Measurements from ENCODE around the gene KIAA0319L. TPM values are rescaled to one million over a fixed set of nuclear protein-coding genes. Genes with fewer than 3 reads are reported as not detected.

Gene KIAA0319L
- total RNA-seq, 4 donors from 2014 or later = 91.7 to 112 (median 97.6) TPM

DNA sequence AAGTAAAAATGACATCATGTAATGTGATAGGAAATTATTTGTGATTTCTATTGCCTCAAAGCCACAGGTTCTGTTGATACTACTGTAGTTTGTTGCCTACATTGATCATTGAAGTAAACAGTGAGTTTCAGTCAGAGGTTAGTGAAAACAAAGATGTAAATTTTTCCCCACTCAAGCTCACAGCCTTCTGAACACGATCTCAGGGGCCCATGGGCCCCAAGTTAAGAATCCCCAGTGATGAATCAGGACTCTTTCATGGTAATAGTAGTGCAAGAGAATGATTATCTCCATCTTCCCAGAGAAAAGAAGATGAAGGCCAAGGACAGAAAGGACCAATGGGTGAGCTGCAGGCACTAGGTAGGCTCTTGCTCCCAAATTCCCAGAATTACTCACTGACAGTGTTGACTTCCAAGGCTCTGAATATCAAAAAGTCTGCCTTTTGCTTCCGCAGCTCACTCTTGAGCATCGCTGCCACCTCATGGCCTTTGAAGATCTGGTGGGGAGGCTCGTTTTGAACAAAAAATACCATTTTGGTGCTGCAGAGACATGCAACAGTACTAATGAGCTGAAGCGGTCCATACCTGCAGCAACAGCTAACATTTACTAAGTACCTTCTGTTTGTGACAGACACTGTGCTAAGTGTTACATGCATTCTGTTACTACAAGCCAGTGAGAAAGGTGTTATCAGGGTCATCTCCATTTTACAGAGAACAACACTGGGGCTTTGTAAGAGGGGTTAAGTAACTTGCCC, 113.3 kb downstream of the KIAA0319L start:
- intact Hi-C loops (cut with DNase I; ENCODE audit: low total_unique reads) (no loop called here), in situ Hi-C loops (cut with MboI; ENCODE audit: low pct_ligation_motif_present in 1 of 4, low pct_unique_long_range_greater_than_20kb in 1 of 4, low sequenced_read_pairs in 3 of 4) (no loop called here)
- TF ChIP-seq POLR2A (IDR thresholded peaks at IDR 0.05) = no peak
- no peak for TF ChIP-seq EP300 (IDR thresholded peaks at IDR 0.05; ENCODE audit: low read depth)
- TF ChIP-seq, protein P1, sequence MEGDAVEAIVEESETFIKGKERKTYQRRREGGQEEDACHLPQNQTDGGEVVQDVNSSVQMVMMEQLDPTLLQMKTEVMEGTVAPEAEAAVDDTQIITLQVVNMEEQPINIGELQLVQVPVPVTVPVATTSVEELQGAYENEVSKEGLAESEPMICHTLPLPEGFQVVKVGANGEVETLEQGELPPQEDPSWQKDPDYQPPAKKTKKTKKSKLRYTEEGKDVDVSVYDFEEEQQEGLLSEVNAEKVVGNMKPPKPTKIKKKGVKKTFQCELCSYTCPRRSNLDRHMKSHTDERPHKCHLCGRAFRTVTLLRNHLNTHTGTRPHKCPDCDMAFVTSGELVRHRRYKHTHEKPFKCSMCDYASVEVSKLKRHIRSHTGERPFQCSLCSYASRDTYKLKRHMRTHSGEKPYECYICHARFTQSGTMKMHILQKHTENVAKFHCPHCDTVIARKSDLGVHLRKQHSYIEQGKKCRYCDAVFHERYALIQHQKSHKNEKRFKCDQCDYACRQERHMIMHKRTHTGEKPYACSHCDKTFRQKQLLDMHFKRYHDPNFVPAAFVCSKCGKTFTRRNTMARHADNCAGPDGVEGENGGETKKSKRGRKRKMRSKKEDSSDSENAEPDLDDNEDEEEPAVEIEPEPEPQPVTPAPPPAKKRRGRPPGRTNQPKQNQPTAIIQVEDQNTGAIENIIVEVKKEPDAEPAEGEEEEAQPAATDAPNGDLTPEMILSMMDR (IDR thresholded peaks at IDR 0.05) = no peak
- no peak for TF ChIP-seq POLR2AphosphoS5 (IDR thresholded peaks at IDR 0.05)
- Histone ChIP-seq H3K27ac (no peak overlapping the region), H3K4me1 (no peaks in the 10 kb centered on the region), H3K4me3 (no peak overlapping the region), H3K27me3 (no peaks in the 10 kb centered on the region), H3K9me3 (no peaks in the 10 kb centered on the region), H3K36me3 (peaks cover 0 to 60% (median 20%) of the 10 kb centered on the region in 4 donors)
- no peak for DNase-seq
- WGBS, 2 donors (ENCODE audit: low coverage in 1 of 2) = 63 to 80% methylated on average over 1 to 5 of the region's 5 CpGs

DNA sequence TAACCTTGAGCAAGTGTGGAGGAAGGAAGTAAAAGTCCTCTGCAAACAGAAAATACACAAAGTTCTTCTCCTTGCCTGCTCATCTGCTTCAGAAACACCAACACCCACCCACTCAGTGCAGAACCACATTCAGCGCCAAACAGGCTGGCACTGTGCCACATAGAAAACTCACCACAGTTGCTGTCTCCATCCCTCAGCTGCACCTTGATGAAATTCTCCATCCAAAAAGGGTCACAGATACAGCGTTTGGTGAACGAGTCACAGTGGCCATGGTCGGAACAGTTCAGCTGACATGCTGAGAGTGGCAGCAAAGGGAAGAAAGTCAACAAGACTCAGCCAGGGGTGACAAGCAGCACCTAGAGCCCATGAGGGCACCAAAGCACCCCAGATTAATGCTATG, 114.5 kb downstream of the KIAA0319L start:
- DNase-seq = no peak
- Histone ChIP-seq H3K4me3 (no peak overlapping the region), H3K4me1 (no peaks in the 10 kb centered on the region), H3K9me3 (no peaks in the 10 kb centered on the region), H3K36me3 (peaks cover 0 to 57% (median 22%) of the 10 kb centered on the region in 4 donors), H3K27me3 (no peaks in the 10 kb centered on the region), H3K27ac (no peak overlapping the region)
- intact Hi-C loops (cut with DNase I; ENCODE audit: low total_unique reads) = no loop called here
- in situ Hi-C loops (cut with MboI; ENCODE audit: low pct_ligation_motif_present in 1 of 4, low pct_unique_long_range_greater_than_20kb in 1 of 4, low sequenced_read_pairs in 3 of 4) = no loop called here
- TF ChIP-seq EP300 (IDR thresholded peaks at IDR 0.05; ENCODE audit: low read depth) (no peak), POLR2A (IDR thresholded peaks at IDR 0.05) (no peak), POLR2AphosphoS5 (IDR thresholded peaks at IDR 0.05) (no peak)
- TF ChIP-seq, protein P1 (IDR thresholded peaks at IDR 0.05) = no peak
- WGBS, 2 donors (ENCODE audit: low coverage in 1 of 2) = 87% methylated on average over 4 of the region's 4 CpGs; no CpG with 5 or more reads in 1 of the 2 donors

DNA sequence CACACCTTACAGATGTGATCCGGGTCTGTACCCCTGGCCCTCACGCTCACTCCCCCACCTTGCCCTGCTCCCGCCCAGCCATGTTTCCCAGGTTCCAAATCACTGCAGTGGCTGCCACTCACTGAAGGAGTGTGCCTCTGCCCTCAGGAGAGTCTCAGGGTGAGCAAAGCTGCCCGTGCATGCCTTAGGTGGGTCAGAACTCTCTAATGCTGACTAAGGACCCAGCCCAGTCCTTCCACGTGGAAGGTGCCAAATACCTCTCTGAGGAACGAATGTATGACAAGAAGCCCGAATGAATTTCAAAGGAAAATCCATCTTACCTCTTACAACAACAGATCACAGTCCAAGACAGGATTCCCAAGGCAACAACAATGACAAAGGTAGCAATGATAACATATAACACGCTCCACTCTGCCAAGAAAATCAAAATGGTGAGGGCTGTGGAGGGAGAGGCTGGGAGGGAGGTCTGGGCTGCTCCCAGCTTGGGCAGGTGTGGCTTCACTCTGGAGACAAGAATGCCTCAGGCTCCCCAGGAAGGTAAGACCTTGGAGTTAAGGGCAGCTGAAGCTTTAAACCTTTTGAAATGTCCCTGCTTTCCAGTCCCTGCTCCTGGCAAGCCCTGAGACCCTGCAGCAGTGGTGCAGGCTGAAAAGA, 115.2 kb downstream of the KIAA0319L start:
- in situ Hi-C loops (cut with MboI; ENCODE audit: low pct_ligation_motif_present in 1 of 4, low pct_unique_long_range_greater_than_20kb in 1 of 4, low sequenced_read_pairs in 3 of 4) = no loop called here
- Histone ChIP-seq H3K4me1 (no peaks in the 10 kb centered on the region), H3K9me3 (no peaks in the 10 kb centered on the region), H3K27me3 (no peaks in the 10 kb centered on the region), H3K27ac (no peak overlapping the region), H3K4me3 (no peak overlapping the region), H3K36me3 (peaks cover 0 to 52% (median 22%) of the 10 kb centered on the region in 4 donors)
- 85 to 100% methylated on average over 2 to 8 of the region's 8 CpGs for WGBS, 2 donors (ENCODE audit: low coverage in 1 of 2)
- DNase-seq = no peak
- TF ChIP-seq, protein P1 (IDR thresholded peaks at IDR 0.05) = no peak
- TF ChIP-seq EP300 (IDR thresholded peaks at IDR 0.05; ENCODE audit: low read depth) (no peak), POLR2AphosphoS5 (IDR thresholded peaks at IDR 0.05) (no peak), POLR2A (IDR thresholded peaks at IDR 0.05) (no peak)
- intact Hi-C loops (cut with DNase I; ENCODE audit: low total_unique reads) = no loop called here

DNA sequence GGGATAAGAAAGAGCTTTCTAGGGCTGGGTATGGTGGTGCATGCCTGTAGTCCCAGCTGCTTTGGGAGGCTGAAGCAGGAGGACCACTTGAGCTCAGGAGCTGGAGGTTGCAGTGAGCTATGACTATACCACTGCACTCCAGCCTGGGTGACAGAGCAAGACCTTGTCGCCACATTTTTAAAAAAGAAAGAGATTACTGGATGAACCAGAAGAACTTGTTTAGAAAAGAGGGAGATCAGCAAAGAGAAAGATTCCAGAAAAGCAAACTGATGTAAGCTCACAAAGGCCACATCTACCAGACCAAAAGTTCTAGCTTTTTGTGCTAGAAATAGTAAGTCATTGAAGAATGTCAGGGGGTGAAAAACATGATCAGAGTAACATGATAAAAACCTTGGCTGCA, 117.6 kb downstream of the KIAA0319L start:
- Histone ChIP-seq H3K27me3 (no peaks in the 10 kb centered on the region), H3K27ac (no peak overlapping the region), H3K4me3 (no peak overlapping the region), H3K4me1 (no peaks in the 10 kb centered on the region), H3K9me3 (no peaks in the 10 kb centered on the region), H3K36me3 (peaks cover 0 to 60% (median 28%) of the 10 kb centered on the region in 4 donors)
- intact Hi-C loops (cut with DNase I; ENCODE audit: low total_unique reads) (no loop called here), in situ Hi-C loops (cut with MboI; ENCODE audit: low pct_ligation_motif_present in 1 of 4, low pct_unique_long_range_greater_than_20kb in 1 of 4, low sequenced_read_pairs in 3 of 4) (no loop called here)
- no peak for TF ChIP-seq POLR2A (IDR thresholded peaks at IDR 0.05)
- no peak for TF ChIP-seq EP300 (IDR thresholded peaks at IDR 0.05; ENCODE audit: low read depth)
- TF ChIP-seq POLR2AphosphoS5 (IDR thresholded peaks at IDR 0.05) = no peak
- TF ChIP-seq, protein P1 (IDR thresholded peaks at IDR 0.05) = no peak
- DNase-seq = no peak
- WGBS, 2 donors (ENCODE audit: low coverage in 1 of 2) = 32% methylated on average over 1 of the region's 1 CpG; no CpG with 5 or more reads in 1 of the 2 donors

Data from transverse colon (tissue), 4 donors.